ENCODE data around the gene INSC. TPM values are rescaled to one million over a fixed set of nuclear protein-coding genes. Genes with fewer than 3 reads are reported as not detected.

INSC gene
- total and polyA plus RNA-seq, 12 donors, result 0.11 to 1.4 (median 0.61) TPM; not detected in 4

DNA sequence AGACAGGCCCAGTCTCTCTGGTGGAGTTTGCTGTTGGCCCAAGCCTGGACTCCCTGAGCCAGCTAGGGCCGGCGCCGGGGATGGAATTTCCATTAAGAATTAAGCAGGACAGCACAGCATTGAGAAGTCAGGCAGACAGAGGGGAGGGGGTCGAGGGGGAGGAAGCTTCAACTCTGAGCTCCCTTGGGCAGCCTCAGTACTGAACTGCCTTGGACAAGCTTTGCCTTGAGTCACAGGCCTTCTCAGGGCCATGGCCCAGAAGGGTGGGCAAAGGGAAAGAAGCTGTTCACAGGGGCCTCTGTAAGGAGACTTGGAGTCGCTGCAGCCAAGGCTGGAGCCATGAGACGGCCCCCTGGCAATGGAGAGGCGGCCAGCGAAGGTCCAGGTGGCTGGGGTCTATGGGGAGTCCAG is 2.6 kb upstream of the INSC start:
- intact Hi-C loops (cut with DNase I), result no loop called here
- H3K4me3 ChIP-seq, result no peak overlapping the region
- TF ChIP-seq, protein P1, sequence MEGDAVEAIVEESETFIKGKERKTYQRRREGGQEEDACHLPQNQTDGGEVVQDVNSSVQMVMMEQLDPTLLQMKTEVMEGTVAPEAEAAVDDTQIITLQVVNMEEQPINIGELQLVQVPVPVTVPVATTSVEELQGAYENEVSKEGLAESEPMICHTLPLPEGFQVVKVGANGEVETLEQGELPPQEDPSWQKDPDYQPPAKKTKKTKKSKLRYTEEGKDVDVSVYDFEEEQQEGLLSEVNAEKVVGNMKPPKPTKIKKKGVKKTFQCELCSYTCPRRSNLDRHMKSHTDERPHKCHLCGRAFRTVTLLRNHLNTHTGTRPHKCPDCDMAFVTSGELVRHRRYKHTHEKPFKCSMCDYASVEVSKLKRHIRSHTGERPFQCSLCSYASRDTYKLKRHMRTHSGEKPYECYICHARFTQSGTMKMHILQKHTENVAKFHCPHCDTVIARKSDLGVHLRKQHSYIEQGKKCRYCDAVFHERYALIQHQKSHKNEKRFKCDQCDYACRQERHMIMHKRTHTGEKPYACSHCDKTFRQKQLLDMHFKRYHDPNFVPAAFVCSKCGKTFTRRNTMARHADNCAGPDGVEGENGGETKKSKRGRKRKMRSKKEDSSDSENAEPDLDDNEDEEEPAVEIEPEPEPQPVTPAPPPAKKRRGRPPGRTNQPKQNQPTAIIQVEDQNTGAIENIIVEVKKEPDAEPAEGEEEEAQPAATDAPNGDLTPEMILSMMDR (IDR thresholded peaks at IDR 0.05), result no peak
- TF ChIP-seq POLR2A (IDR thresholded peaks at IDR 0.05), result no peak
- H3K4me1 ChIP-seq (replicated peaks in 1 of 2), result no peaks in the 10 kb centered on the region
- peaks cover 7% of the 10 kb centered on the region for H3K27me3 ChIP-seq
- H3K36me3 ChIP-seq (replicated peaks in 1 of 2), result no peaks in the 10 kb centered on the region
- H3K27ac ChIP-seq, result no peak overlapping the region
- DNase-seq, result no peak
- H3K9me3 ChIP-seq (replicated peaks in 1 of 3), result no peaks in the 10 kb centered on the region
- 74 to 87% (median 81%) methylated on average over 8 of the region's 8 CpGs for WGBS, 4 donors

DNA sequence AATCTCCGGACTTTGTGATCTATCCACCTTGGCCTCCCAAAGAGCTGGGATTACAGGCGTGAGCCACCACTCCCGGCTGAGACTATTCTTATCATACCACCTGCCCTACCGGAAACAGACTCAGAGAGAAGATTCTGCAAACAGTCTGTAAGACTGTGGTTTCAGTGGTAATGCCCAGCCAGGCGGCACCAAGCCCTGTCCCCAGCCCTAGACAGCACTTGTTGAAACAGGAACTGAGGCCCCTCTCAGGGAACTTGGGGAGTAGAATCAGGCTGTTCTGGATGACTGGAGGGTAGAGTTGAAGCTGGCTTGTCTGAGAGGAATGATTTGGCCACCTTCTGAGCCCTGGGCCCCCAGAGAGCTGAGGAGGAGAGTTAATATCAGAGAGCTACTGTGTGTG is 1.3 kb upstream of the INSC start:
- WGBS, 4 donors, result 68 to 86% (median 76%) methylated on average over 4 to 5 of the region's 5 CpGs
- H3K4me1 ChIP-seq (replicated peaks in 1 of 2), result no peaks in the 10 kb centered on the region
- intact Hi-C loops (cut with DNase I), result no loop called here
- H3K36me3 ChIP-seq (replicated peaks in 1 of 2), result no peaks in the 10 kb centered on the region
- no peak overlapping the region for H3K4me3 ChIP-seq
- no peak for DNase-seq
- TF ChIP-seq, protein P1 (IDR thresholded peaks at IDR 0.05), result no peak
- no peak for TF ChIP-seq POLR2A (IDR thresholded peaks at IDR 0.05)
- H3K27ac ChIP-seq, result no peak overlapping the region
- H3K27me3 ChIP-seq, result peaks cover 7% of the 10 kb centered on the region
- H3K9me3 ChIP-seq (replicated peaks in 1 of 3), result no peaks in the 10 kb centered on the region

- no peak overlapping the region for H3K4me3 ChIP-seq
- no peak for TF ChIP-seq POLR2A (IDR thresholded peaks at IDR 0.05)
- TF ChIP-seq, protein P1 (IDR thresholded peaks at IDR 0.05), result no peak
- H3K4me1 ChIP-seq (replicated peaks in 1 of 2), result no peaks in the 10 kb centered on the region
- 85 to 93% (median 88%) methylated on average over 5 of the region's 5 CpGs for WGBS, 4 donors
- no peaks in the 10 kb centered on the region for H3K9me3 ChIP-seq (replicated peaks in 1 of 3)
- DNase-seq, result no peak
- intact Hi-C loops (cut with DNase I), result no loop called here
- H3K27me3 ChIP-seq, result peaks cover 7% of the 10 kb centered on the region
- no peak overlapping the region for H3K27ac ChIP-seq
- no peaks in the 10 kb centered on the region for H3K36me3 ChIP-seq (replicated peaks in 1 of 2)
Observed at GRCh38 chr11:15115686-15116085, 963 bp downstream of the INSC start.

DNA sequence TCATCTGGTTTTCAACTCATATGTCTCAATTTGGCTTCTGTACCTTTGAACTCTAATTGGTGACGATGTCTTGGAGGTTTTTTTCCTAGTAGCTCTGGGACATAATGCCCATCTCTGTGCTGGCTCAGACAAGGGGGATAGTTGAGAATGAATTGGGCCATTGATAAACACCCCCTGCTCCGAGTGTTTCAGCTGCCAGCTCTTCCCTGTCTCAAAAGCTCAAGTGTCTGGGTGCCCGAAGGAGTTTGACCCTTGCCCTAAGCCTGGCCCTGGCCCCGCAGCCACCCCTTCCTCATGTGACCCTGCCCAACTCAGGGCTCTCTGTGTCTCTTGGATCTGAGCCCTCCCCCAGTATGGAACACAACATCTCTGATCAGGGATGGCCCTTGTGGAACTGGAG is 3.0 kb downstream of the INSC start:
- no peaks in the 10 kb centered on the region for H3K9me3 ChIP-seq (replicated peaks in 1 of 3)
- no peaks in the 10 kb centered on the region for H3K4me1 ChIP-seq (replicated peaks in 1 of 2)
- DNase-seq, result no peak
- H3K36me3 ChIP-seq (replicated peaks in 1 of 2), result no peaks in the 10 kb centered on the region
- WGBS, 4 donors, result 59 to 85% (median 78%) methylated on average over 4 of the region's 4 CpGs
- H3K27me3 ChIP-seq, result peaks cover 7% of the 10 kb centered on the region
- intact Hi-C loops (cut with DNase I), result no loop called here
- H3K27ac ChIP-seq, result no peak overlapping the region
- TF ChIP-seq, protein P1 (IDR thresholded peaks at IDR 0.05), result no peak
- TF ChIP-seq POLR2A (IDR thresholded peaks at IDR 0.05), result no peak
- H3K4me3 ChIP-seq, result no peak overlapping the region
